ENCODE results near the gene ASCL2.
"Not testable (repeated sequence)": the region's sequence is repeated elsewhere in the genome, so short reads cannot be mapped to it uniquely, and the experiment has no call there.

Gene ASCL2

DNA sequence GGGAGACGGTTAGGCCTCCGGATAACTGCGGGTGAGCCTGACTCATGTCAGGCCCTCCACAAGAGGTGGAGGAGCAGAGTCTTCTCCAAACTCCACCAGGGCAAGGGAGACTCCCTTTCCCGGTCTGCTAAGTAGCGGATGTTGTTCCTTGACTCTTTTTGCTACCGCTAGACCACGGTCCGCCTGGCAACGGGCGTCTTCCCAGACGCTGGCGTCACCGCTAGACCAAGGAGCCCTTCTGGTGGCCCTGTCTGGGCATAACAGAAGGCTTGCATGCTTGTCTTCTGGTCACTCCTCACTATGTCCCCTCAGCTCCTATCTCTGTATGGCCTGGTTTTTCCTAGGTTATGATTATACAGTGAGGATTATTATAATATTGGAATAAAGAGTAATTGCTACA, 16.0 kb upstream of the ASCL2 start:
- not testable (repeated sequence) for H3K9me3 ChIP-seq (ENCODE audit: control insufficient read depth, low read length); H3K4me1 ChIP-seq (ENCODE audit: control insufficient read depth, insufficient read depth, low read length); H3K27me3 ChIP-seq (ENCODE audit: control insufficient read depth, insufficient read depth, low read length, poor library complexity, severe bottlenecking); H3K27ac ChIP-seq (ENCODE audit: insufficient read depth, low read depth, low read length, poor library complexity, severe bottlenecking); H3K4me3 ChIP-seq (ENCODE audit: insufficient read depth, low read depth, low read length); H3K36me3 ChIP-seq (ENCODE audit: control insufficient read depth, insufficient read depth, low read length)
- WGBS, 2 experiments = 94 to 97% methylated on average over 10 to 13 of the region's 13 CpGs

DNA sequence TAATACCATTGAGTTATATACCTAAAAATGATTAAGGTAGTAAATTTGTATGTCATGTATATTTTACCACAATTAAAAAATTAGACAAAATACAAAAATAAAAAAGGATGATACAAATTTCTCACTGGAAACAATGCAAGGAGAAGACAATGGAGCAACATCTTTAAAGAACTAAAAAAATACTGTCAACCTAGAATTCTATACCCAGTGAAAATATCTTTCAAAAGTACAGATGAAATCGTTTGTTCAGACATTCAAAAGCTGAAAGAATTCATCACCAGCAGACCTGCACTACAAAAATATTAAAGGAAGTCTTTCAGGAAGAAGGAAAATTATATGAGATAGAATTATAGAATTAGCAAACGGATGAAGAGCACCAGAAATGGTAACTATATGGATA, 9.8 kb upstream of the ASCL2 start:
- H3K36me3 ChIP-seq (ENCODE audit: control insufficient read depth, insufficient read depth, low read length) = no peaks in the 10 kb centered on the region
- no peaks in the 10 kb centered on the region for H3K9me3 ChIP-seq (ENCODE audit: control insufficient read depth, low read length)
- no peaks in the 10 kb centered on the region for H3K27me3 ChIP-seq (ENCODE audit: control insufficient read depth, insufficient read depth, low read length, poor library complexity, severe bottlenecking)
- WGBS, 2 experiments = 67 to 93% methylated on average over 1 of the region's 2 CpGs
- H3K4me3 ChIP-seq (ENCODE audit: insufficient read depth, low read depth, low read length) = no peak overlapping the region
- H3K4me1 ChIP-seq (ENCODE audit: control insufficient read depth, insufficient read depth, low read length) = no peaks in the 10 kb centered on the region
- H3K27ac ChIP-seq (ENCODE audit: insufficient read depth, low read depth, low read length, poor library complexity, severe bottlenecking) = no peak overlapping the region

DNA sequence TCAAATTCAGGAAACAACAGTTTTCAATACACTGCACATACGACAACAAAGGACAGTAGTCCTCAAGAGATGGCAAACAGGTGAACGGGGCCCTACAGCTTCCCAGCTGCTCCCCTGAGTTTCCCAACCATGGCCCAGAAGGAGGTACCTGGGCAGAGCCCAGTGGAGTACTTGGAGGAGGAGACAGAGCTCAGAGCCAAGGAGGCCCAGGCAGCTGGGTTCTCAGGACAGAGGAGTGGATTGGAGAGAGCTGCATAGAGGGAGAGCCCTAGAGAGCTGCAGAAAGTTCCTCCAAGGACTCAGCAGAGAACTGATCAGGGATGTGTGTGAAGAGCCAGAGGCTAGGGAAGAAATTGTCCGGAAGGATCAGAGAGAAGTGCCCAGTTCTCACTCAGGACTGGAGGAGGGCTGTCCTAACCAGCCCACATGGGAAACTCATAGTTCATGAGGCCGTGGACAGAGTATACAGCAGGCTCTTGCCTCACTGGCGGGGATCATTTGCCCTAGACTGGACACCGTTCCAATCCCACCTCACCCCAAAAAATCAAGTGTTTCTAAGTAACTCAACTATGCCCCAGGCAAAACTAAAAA, 7.6 kb upstream of the ASCL2 start:
- no peaks in the 10 kb centered on the region for H3K4me1 ChIP-seq (ENCODE audit: control insufficient read depth, insufficient read depth, low read length)
- H3K36me3 ChIP-seq (ENCODE audit: control insufficient read depth, insufficient read depth, low read length) = no peaks in the 10 kb centered on the region
- H3K9me3 ChIP-seq (ENCODE audit: control insufficient read depth, low read length) = no peaks in the 10 kb centered on the region
- H3K27me3 ChIP-seq (ENCODE audit: control insufficient read depth, insufficient read depth, low read length, poor library complexity, severe bottlenecking) = peaks cover 13% of the 10 kb centered on the region
- WGBS, 2 experiments = 85 to 88% methylated on average over 6 of the region's 6 CpGs
- H3K4me3 ChIP-seq (ENCODE audit: insufficient read depth, low read depth, low read length) = no peak overlapping the region
- H3K27ac ChIP-seq (ENCODE audit: insufficient read depth, low read depth, low read length, poor library complexity, severe bottlenecking) = no peak overlapping the region

DNA sequence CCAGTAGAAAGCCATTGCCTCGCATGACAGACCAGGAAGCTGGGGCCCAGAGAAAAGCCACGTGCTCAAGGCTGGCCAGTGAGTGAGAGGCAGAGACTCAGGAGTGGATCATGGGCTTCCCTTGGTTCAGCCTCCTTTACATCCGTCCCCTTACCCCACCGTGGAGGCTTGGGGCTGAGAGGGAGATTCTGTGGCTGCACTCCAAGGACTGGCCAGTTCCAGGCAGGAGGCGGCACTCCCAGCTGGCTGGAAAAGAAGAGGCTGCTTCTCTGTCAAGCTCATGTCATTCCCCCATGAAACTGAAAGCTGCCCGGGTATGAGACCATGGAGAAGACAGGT, 6.6 kb upstream of the ASCL2 start:
- WGBS, 2 experiments = 74 to 80% methylated on average over 6 of the region's 6 CpGs
- Histone ChIP-seq H3K27me3 (ENCODE audit: control insufficient read depth, insufficient read depth, low read length, poor library complexity, severe bottlenecking) (peaks cover 23% of the 10 kb centered on the region), H3K27ac (ENCODE audit: insufficient read depth, low read depth, low read length, poor library complexity, severe bottlenecking) (no peak overlapping the region), H3K4me1 (ENCODE audit: control insufficient read depth, insufficient read depth, low read length) (no peaks in the 10 kb centered on the region), H3K36me3 (ENCODE audit: control insufficient read depth, insufficient read depth, low read length) (no peaks in the 10 kb centered on the region), H3K4me3 (ENCODE audit: insufficient read depth, low read depth, low read length) (no peak overlapping the region), H3K9me3 (ENCODE audit: control insufficient read depth, low read length) (no peaks in the 10 kb centered on the region)

DNA sequence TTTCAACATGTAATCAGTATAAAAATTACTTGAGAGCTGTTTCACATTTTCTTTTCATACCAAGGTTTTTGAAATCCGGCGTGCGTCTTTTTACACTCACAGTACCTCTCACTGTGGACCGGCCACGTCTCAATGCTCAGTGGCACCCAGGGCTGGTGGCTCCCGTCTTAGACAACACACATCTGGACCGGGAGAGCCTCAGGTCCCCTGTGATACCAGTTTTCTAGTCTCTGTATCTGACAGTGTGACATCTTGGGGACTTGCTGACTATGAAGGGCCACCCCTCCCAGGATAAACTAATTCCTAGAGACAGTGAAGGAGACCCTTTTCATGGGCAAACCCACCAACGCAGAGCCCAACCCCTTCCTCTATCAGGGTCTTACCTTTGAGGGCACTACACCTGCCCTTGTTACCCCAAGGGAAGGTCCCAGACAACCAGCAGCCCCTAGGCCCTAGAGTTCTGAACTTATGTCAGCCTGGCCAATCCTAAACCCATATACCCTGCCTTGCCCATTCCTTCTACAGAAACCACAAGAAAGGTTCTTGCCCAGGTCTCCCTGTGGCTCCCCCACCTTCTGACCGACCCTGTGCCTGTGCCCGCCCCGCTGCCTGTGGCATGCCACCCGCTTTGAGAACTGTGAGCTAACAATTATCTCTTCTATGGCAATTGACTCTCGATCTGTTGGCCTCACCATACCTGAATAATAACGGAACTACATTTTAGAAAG, 6.1 kb upstream of the ASCL2 start:
- H3K27ac ChIP-seq (ENCODE audit: insufficient read depth, low read depth, low read length, poor library complexity, severe bottlenecking) = no peak overlapping the region
- no peaks in the 10 kb centered on the region for H3K9me3 ChIP-seq (ENCODE audit: control insufficient read depth, low read length)
- no peaks in the 10 kb centered on the region for H3K4me1 ChIP-seq (ENCODE audit: control insufficient read depth, insufficient read depth, low read length)
- peaks cover 29% of the 10 kb centered on the region for H3K27me3 ChIP-seq (ENCODE audit: control insufficient read depth, insufficient read depth, low read length, poor library complexity, severe bottlenecking)
- no peak overlapping the region for H3K4me3 ChIP-seq (ENCODE audit: insufficient read depth, low read depth, low read length)
- 89 to 90% methylated on average over 14 of the region's 14 CpGs for WGBS, 2 experiments
- no peaks in the 10 kb centered on the region for H3K36me3 ChIP-seq (ENCODE audit: control insufficient read depth, insufficient read depth, low read length)

DNA sequence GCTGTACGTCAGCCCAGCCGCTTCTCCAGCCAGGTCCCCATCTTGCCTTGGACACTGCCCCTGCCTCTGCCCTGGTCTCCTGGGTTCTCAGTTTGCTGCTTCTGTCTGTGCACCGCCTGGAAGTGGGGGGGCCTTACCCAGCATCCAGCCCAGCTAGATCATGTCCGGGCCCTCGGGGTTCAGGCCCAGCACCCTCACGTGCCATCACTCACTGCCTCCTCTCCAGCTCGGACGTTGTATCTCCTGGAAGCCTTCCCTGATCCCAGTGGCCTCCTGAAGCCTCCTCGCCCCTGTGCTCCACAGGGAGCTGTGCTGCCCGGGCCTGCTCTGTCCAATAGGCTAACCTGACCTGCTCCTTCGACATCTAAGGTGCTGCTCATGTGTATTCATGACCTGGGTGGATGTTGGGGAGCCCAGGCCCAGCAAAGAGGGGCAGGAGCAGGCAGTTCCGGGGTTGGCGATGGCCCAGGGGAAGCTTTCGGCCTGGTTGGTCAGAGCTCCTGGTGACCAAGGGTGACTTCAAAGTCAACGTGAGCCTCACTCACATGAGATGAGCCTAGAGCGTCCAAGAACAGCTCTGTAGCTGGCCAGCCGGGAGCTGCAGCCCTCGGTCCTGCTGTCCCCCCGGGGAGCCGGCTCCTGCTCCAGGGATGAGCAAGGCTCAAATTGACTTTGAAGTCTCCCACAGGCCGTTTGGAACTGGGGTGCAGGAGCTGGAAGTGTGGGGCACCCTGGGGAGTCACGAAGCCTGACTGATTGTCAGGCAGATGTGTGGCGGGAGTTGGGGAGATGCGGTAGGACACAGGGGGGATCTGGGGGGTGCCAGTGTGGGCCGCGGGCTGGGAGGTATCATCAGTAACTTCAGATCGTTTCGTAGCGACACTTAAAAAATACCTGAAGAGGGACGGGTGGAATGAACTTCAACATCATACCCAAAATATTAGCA, 5.2 kb upstream of the ASCL2 start:
- Histone ChIP-seq H3K4me1 (ENCODE audit: control insufficient read depth, insufficient read depth, low read length) (no peaks in the 10 kb centered on the region), H3K4me3 (ENCODE audit: insufficient read depth, low read depth, low read length) (no peak overlapping the region), H3K9me3 (ENCODE audit: control insufficient read depth, low read length) (no peaks in the 10 kb centered on the region), H3K27me3 (ENCODE audit: control insufficient read depth, insufficient read depth, low read length, poor library complexity, severe bottlenecking) (peaks cover 37% of the 10 kb centered on the region), H3K36me3 (ENCODE audit: control insufficient read depth, insufficient read depth, low read length) (no peaks in the 10 kb centered on the region), H3K27ac (ENCODE audit: insufficient read depth, low read depth, low read length, poor library complexity, severe bottlenecking) (no peak overlapping the region)
- 93% methylated on average over 30 of the region's 30 CpGs for WGBS, 2 experiments

DNA sequence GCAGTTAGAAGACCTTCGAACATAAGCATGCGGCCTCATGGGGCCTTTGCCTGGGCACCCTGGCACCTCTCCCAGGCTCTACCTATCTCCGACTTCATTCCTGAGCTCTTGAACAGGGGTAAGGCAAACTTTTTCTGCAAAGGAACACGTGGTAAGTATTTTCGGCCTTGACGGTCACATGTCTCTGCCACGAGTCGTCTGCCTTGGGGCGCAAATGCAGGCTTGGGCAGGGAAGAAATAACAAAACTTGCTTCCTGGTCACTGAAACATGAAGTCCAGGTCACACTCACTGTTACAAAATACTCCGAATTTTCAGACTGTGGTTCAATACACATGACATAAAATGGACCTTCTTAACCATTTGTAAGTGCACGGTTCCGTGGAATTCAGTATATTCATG, 3.4 kb upstream of the ASCL2 start:
- H3K27me3 ChIP-seq (ENCODE audit: control insufficient read depth, insufficient read depth, low read length, poor library complexity, severe bottlenecking) = peaks cover 55% of the 10 kb centered on the region
- 90% methylated on average over 12 of the region's 12 CpGs for WGBS, 2 experiments

DNA sequence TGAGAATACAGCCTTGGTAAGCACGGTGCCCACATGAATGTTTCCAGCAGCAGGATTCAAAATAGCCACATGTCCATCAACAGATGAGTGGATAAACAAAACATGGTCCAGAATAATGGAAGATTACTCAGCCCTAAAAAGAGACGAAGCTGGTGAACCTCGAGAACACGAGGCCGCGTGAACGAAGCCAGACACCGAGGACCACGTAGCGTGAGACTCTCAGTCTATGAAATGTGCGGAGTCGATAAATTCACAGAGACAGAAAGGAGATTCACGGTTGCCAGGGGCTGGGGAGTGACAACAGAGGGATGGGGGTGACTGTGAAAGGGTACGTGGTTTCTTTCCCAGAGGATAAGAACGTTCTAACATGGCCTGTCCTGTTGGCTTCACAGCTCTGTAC, 2.9 kb upstream of the ASCL2 start:
- Histone ChIP-seq H3K4me1 (ENCODE audit: control insufficient read depth, insufficient read depth, low read length) (no peaks in the 10 kb centered on the region), H3K4me3 (ENCODE audit: insufficient read depth, low read depth, low read length) (no peak overlapping the region), H3K36me3 (ENCODE audit: control insufficient read depth, insufficient read depth, low read length) (no peaks in the 10 kb centered on the region), H3K9me3 (ENCODE audit: control insufficient read depth, low read length) (no peaks in the 10 kb centered on the region), H3K27ac (ENCODE audit: insufficient read depth, low read depth, low read length, poor library complexity, severe bottlenecking) (no peak overlapping the region), H3K27me3 (ENCODE audit: control insufficient read depth, insufficient read depth, low read length, poor library complexity, severe bottlenecking) (peaks cover 60% of the 10 kb centered on the region)
- WGBS, 2 experiments = 89 to 92% methylated on average over 15 of the region's 15 CpGs

More for the DNA sequence above, 3.4 kb upstream of the ASCL2 start:
- Histone ChIP-seq H3K27ac (ENCODE audit: insufficient read depth, low read depth, low read length, poor library complexity, severe bottlenecking) (no peak overlapping the region), H3K36me3 (ENCODE audit: control insufficient read depth, insufficient read depth, low read length) (no peaks in the 10 kb centered on the region), H3K9me3 (ENCODE audit: control insufficient read depth, low read length) (no peaks in the 10 kb centered on the region), H3K4me3 (ENCODE audit: insufficient read depth, low read depth, low read length) (no peak overlapping the region), H3K4me1 (ENCODE audit: control insufficient read depth, insufficient read depth, low read length) (no peaks in the 10 kb centered on the region)

DNA sequence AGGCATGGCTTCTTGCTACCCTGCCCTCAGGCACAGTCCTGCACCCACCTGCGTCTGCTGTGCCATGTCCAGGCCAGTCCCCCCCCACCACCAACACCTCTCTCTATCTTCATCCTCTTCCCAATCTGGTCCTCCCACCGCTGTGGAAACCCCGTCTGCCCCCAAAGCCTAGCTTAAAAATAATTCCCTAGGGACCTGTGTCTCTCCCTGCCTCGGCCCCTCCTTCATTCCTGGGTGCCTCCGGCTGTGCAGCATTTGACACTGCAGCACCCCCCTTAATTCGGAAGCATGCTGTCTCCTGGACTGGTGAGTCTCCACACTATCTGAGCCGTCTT, 2.5 kb upstream of the ASCL2 start:
- H3K27ac ChIP-seq (ENCODE audit: insufficient read depth, low read depth, low read length, poor library complexity, severe bottlenecking) = no peak overlapping the region
- peaks cover 64% of the 10 kb centered on the region for H3K27me3 ChIP-seq (ENCODE audit: control insufficient read depth, insufficient read depth, low read length, poor library complexity, severe bottlenecking)
- no peaks in the 10 kb centered on the region for H3K4me1 ChIP-seq (ENCODE audit: control insufficient read depth, insufficient read depth, low read length)
- no peak overlapping the region for H3K4me3 ChIP-seq (ENCODE audit: insufficient read depth, low read depth, low read length)
- no peaks in the 10 kb centered on the region for H3K36me3 ChIP-seq (ENCODE audit: control insufficient read depth, insufficient read depth, low read length)
- no peaks in the 10 kb centered on the region for H3K9me3 ChIP-seq (ENCODE audit: control insufficient read depth, low read length)
- WGBS, 2 experiments = 88 to 90% methylated on average over 7 of the region's 7 CpGs

DNA sequence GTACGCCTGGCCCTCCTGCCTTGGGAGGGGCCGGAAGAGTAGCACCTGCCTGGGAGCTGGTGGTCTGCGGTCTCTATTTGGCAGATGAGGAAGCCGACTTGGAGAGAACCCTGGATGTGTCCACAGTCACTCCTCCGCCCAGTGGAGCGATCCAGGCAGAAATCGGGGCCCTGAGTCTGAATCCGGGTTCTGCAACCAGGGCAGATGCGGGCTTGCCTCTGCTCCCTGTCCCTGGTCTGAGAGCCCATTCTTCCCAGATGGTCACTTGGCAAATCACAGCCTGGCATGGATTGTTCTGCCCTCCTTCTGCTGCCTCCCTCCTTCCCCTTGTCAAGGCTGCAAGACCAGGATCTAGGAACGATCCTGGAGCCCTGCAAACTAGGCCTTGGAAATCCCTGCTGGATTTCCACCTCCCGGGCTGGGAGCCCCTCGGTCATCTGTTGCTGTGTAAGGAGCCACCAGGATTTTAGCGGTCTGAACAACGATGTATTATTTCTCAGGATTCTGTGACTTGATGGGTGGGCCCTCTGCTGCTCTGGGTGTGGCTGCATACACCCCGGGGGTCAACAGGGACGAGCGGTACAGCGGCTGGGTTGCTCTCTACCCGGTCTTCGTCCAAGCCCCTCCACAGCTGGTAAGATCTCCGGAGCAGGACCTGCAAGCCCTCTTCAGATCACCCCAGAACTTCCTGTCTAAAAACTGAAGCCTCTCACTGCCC, 2.0 kb upstream of the ASCL2 start:
- H3K27ac ChIP-seq (ENCODE audit: insufficient read depth, low read depth, low read length, poor library complexity, severe bottlenecking) = no peak overlapping the region
- 93% methylated on average over 21 of the region's 21 CpGs for WGBS, 2 experiments
- H3K4me1 ChIP-seq (ENCODE audit: control insufficient read depth, insufficient read depth, low read length) = no peaks in the 10 kb centered on the region
- no peaks in the 10 kb centered on the region for H3K9me3 ChIP-seq (ENCODE audit: control insufficient read depth, low read length)
- no peak overlapping the region for H3K4me3 ChIP-seq (ENCODE audit: insufficient read depth, low read depth, low read length)
- H3K36me3 ChIP-seq (ENCODE audit: control insufficient read depth, insufficient read depth, low read length) = no peaks in the 10 kb centered on the region
- peaks cover 69% of the 10 kb centered on the region for H3K27me3 ChIP-seq (ENCODE audit: control insufficient read depth, insufficient read depth, low read length, poor library complexity, severe bottlenecking)

All from ectodermal cell (in vitro differentiated cells).